ENCODE data around the gene PALD1.

Gene PALD1

GRCh38 chr10:70537398-70538194, 59.0 kb downstream of the PALD1 start:
- peak in 1 of 2 experiments; percentile 58 for DNase-seq

GRCh38 chr10:70538195-70538520, 59.6 kb downstream of the PALD1 start:
- no peak for DNase-seq

- DNase-seq, result no peak
These were observed 60.3 kb downstream of the PALD1 start for GRCh38 chr10:70538731-70539338.

- no peak for DNase-seq
These were observed 60.9 kb downstream of the PALD1 start for GRCh38 chr10:70539471-70539870.

- peak in 1 of 2 experiments; percentile 49 for DNase-seq
These were observed 61.7 kb downstream of the PALD1 start for GRCh38 chr10:70540089-70540788.

- DNase-seq, result no peak
These were observed 62.3 kb downstream of the PALD1 start for GRCh38 chr10:70540789-70541360.

- DNase-seq, result no peak
These were observed 63.4 kb downstream of the PALD1 start for GRCh38 chr10:70541736-70542564.

GRCh38 chr10:70542565-70542938, 64.0 kb downstream of the PALD1 start:
- no peak for DNase-seq

- no peak for DNase-seq
These were observed 65.3 kb downstream of the PALD1 start for GRCh38 chr10:70543911-70544310.

GRCh38 chr10:70544431-70545340, 66.1 kb downstream of the PALD1 start:
- DNase-seq, result no peak

GRCh38 chr10:70546584-70546983, 68.0 kb downstream of the PALD1 start:
- DNase-seq, result no peak

- DNase-seq, result no peak
These were observed 70.9 kb downstream of the PALD1 start for GRCh38 chr10:70549351-70549961.

GRCh38 chr10:70549962-70550458, 71.4 kb downstream of the PALD1 start:
- peak; percentile 24 to 65 for DNase-seq

- peak in 1 of 2 experiments; percentile 22 for DNase-seq
These were observed 71.9 kb downstream of the PALD1 start for GRCh38 chr10:70550459-70550858.

- DNase-seq, result no peak
These were observed 72.9 kb downstream of the PALD1 start for GRCh38 chr10:70551466-70551865.

- no peak for DNase-seq
These were observed 73.4 kb downstream of the PALD1 start for GRCh38 chr10:70551971-70552422.

- DNase-seq, result no peak
These were observed 74.0 kb downstream of the PALD1 start for GRCh38 chr10:70552586-70552985.

- no peak for DNase-seq
These were observed 76.8 kb downstream of the PALD1 start for GRCh38 chr10:70555371-70555770.

- no peak for DNase-seq
These were observed 78.7 kb downstream of the PALD1 start for GRCh38 chr10:70557086-70557845.

GRCh38 chr10:70557876-70558275, 79.3 kb downstream of the PALD1 start:
- DNase-seq, result no peak

All from NCI-H526 (cell line).